Daoy (cell line): ENCODE measurements around the gene DYSF. TPM values are rescaled to one million over a fixed set of nuclear protein-coding genes. Genes with fewer than 3 reads are reported as not detected.

Source experiments
- DNase-seq: peaks from one replicate; pipeline ENCODE4 v3.0.0-alpha.2; 2015; ENCODE audit warnings: low read depth
- total RNA-seq: library from RNA; depleted of rRNA; stranded (reverse); fragments of >200 nt; shearing (Covaris generic); gene quantifications from 2 replicates; pipeline ENCODE4 v1.2.3, GENCODE V29; 2014

The DYSF gene
- total RNA-seq, 1 experiment from 2014 or later = 0.23 TPM

DNA sequence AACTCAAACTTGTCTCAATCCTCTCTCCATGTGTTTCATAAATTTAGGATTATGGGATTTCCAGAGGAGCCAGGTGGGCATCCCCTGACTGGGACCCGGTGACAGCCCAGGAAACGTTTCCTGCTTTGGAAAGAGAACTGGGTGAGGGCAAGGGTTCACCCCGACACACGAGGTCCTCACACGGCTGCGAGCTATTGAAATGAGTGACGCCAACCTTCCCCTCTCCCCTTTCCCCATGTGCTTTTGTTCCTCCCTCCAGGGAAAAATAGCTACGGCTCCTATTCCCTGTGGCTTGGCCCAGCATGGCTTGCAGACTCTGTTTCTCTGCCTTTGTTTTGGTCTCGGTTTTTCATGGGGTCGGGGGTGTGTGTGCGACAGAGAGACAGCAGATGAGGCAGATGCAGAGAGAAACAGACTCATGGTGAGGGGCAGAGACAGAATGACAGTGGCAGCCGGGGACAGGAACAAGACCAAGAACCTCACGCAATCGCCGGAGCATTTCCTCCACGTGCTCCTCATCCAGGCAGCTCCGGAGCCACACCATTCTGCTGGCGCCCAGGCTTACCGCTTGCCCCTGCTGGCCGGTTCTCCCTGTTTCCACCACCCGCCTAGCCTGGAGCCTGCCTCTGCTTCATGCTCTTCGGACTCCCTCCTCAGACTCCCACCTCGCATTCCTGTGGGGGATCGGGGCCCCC lies 238.5 kb downstream of the DYSF start:
- peak; percentile 11 for DNase-seq

DNA sequence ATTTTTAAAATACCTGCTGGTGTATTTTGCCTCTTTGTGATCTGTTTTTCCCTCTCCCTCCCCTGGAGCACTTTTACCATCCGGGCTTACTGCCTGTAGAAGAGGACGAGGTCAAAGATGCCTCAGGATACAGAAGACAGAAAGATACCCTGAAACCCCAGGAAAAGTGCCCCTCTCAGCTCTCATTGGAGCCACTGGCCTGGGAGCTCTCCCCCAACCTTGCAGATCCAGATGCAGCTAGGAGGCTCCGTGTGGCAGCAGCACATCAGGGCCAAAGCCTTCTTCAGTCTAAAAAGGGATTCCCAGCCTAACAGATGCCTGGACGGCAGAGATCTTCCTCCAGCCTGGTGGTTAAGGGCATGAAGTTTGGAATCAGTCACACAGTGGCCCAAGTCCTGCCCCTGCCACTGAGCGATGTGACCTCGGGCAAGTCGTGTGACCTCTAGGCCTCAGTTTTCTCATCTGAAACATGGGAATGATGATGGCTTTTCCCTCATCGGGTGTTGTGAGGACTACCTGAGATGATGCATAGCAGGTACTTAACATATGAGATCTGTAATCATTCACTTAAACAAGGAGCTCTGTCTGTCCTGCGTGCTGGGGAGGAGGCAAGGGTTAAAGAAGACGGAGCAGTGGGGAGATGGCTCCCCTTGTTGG lies 239.4 kb downstream of the DYSF start:
- no peak for DNase-seq

DNA sequence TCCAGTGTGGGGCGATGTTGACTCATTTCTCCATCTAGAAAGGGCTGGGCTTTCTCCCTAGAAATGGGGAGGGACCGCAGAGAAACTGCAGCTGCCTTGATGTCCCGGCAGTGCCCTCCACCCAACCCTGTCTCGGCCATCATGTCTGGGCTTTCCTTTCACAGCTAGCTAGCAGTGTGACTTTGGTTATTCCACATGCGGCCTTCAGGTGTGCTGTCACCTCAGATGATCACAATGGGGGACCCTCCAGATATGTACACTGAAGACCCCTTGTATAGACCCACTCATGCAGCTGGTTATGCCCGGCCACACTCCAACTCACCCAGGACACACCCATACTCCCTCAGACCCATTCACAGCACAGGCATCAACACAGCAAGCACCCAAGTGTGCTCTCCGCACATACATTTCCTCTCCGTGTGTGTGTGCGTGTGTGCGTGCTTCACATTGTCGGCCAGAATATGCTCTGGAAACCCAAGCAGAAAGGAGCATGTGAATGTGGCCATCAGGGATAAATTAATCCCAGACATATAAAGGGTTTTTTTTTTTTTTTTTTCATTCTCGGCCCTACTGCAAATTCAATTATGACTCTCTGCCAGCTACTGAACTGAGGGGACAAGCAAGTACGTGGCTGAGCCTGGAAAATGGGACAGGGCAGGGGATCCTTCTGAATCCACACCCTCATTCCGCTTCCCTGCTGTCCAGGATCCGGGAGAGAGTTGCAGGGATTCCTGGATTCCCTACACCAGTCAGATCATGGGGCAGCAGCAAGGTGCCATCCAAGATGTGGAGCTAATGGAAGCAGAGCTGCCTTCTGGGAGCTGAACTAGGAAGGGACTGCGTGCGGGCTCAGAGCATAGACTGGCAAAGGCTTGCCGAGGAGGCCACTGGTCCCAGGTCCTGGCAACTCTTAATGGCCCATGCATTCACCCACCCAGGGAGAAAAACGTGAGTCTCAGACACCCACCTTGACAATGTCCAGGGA lies 240.2 kb downstream of the DYSF start:
- DNase-seq = no peak

DNA sequence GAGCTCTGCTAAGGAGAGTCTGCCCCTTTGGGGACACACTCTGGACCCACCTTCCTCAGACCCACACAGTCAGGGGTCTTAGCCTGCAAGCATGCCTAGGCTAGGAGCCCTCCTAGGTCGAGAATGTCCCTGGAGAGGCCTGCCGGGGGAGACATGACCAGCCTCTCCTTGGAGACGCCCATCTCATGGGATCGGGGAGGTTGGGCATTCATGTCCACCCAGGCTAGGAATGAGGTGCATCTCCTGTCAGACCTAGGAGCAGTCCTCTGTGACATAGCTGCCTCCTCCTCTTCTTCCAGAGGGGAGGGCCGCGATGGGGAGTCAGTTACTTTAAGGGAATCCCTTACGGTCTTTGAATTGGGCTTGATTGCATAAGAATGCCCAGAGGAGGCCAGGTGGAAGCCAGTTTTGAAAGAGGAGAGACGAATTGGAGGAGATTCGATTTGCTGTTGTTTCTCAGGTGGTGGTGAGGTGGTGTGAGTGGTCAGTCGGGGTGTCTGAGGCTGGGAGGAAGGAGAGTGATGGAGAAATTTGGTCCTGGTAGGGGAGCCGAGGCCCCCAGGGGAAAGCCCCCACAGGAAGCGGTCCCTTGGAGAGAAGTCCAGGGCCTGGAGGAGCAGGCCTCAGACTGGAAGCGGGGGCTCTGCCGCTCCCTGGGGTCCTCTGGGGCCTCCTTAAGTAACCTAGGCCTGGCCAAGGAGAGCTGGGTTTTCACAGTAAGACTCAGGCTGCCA lies 241.3 kb downstream of the DYSF start:
- DNase-seq = no peak

DNA sequence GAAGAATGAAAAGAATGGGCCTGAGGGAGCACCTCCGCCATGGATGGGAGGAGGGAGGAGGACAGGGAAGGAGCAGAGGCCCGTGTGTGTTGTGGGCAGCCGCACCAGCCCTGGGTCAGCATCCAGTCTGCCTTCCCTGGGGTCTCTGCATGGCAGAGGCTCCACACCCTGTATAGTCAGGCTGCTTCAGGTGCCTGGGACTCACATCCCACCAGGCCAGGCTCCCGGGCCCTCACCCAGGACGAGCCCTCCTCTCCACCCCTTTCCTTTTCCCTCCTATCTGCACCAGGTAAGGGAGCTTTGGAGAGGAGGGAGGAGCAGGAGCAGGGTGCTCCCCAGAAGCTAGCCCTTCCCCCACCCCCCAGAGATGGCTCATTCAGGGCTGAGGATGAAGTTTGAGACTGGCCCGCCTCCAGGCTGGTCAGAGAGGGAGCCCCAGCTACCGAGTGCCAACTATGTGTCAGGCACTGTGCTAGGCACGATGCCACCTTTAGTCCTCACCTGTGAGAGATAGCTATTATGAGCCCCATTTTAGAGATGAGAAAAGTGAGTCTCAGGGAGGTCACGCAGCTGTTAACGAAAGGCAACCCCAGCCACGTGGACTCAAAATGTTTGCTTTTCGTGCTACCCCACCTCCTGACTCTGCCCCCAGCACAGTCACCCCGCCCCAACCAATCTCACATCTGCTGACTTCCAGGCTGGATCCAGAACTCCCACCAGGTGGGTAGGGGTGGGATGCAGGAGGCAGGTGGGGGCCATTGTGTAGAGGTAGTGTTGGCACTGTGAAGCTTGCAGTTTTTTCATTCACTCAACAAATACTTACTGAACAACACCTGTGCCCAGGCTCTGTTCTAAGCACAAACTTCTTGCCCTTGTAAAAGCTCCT lies 242.1 kb downstream of the DYSF start:
- no peak for DNase-seq

DNA sequence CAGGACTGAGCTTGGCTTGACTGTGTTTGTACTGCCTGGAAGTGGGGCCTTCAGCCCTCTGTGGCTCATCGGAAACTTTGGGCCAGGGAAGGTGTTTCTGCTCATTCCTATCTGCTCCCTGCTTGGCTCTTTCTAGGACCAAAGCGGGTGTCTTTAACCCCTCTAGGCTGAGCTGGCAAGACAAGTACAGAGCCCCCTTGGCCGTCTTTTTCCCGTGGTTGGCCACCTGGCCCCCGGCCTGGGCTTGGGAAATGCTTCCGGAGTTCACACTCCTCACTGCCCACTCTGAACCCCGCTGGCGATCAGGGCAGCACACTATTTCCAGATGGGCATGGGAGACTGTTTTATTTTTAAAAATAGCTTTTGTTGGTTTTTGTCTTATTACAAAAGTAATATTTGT lies 243.0 kb downstream of the DYSF start:
- DNase-seq = no peak

DNA sequence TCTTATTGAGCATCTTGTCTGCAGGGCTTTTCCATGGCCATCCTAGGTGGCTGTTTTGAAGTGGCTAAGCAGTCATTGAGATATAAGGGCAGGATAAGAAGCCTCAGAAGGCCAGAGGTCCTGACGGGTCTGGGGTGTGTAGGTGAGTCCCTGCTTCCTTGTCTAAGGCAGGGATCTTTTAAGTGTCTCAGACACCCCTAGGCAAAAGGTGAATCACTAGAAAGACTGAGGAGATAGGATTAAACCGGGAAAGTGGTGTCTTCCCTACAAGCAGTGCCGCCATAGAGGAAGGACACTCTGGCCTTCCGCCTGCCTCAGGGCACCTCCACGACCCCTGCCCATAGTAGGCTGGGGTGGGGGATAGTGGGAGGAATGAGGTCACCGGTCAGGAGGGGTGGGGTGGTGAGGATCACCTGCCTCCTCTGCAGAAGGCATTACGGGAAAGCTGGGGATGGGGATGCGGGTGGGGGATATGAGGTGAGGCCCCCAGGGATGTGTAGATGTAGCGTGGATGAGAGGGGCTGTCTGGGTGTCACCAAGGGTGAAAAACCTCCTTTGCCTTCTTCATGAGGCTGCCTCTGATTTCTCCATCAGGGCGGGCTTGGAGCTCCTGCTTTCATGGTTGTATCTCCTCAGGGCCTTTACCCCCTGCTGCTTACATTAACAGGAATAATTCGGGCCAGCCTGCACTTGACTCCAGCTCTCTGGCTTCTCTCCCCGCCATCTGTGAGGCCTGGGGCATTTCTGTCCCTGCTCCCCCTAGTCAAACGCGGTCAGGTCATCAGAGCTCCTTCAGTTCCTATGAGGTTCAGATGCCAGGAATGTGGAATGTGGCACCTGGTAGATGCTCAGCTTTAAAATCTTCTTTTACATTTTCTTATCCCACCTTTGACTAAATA lies 244.0 kb downstream of the DYSF start:
- no peak for DNase-seq

DNA sequence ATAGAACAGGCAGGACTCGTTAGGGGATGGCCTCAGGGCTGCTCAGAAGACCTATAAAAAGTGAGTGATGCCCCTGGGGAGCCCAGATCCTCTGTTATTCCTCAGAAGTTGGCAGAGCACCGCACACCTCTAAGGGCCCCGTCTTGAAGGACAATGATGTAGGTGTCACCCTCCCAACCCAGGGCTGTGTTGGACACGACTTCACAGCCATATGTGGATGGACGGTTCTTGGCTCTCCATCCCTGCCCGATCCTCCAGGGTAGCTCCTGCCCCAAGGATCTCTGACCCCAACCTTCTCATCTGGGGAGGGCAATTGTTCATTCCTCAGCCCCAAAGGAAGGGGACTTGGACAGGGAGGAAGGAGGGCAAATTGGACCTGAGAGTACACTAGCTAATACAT lies 246.1 kb downstream of the DYSF start:
- DNase-seq = no peak

DNA sequence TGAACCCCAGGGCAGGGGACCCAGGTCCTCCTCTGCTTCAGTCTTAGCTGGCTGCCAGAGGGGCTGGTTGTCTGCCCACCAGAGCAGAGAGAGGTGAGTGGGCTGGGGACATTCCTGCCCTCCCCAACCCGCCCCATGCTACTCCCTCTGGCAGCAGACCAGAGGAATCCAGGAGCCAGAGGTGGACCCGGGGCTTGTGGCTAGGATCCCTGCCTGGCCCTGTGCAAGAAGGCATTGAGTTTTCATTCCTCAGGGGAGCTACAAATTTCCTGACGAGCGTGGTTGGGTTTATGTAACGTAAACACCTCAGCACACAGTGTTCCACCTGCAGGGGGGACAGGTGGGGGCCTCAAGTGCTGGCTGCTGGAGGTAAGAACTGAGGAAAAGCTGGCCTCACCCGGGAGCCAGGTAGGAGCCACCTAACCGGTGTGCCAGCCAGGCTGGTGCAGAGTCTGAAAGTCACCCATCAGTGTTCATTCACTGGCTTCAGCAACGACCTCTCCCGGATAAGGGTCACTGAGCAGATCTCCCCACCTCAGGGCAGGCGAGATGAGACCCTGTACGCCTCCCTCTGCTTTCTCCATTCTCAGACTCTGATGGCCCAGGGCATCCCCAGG lies 246.8 kb downstream of the DYSF start:
- no peak for DNase-seq

DNA sequence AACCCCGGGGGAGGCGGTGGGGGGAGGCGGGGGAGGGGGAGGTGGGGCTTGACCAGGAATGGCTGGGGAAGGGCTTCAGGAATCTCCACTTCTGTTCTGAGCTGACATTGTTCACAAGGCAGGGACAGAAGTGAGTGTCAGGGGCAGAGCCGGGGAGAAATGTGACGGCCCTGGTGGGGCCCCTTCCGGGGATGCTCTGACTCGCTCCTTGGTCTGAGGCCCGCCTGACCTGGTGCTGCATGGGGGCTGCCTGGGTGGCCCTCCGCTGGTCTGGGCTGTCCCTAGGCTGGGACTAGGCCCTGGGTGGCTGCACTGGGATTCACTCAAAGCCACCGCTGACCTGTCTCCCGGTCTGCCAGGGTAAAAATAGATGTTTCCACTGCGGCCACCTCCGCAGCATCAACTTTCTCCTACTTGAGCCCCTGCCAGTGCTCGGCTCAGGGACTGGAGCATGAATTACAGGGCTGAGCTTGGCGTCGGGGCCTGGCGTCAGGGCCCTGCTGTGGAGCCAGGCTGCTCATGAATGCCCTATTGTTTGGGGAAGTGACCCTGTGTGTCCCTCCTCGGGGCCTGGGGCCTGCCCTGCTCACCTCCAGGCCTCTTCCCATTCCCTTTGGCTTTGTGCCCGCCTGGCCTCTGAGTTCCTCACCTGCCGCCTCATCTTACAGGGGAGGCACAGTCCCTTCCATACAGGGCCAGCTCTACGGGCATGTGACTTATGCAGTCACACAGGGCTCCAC lies 247.5 kb downstream of the DYSF start:
- DNase-seq = no peak

DNA sequence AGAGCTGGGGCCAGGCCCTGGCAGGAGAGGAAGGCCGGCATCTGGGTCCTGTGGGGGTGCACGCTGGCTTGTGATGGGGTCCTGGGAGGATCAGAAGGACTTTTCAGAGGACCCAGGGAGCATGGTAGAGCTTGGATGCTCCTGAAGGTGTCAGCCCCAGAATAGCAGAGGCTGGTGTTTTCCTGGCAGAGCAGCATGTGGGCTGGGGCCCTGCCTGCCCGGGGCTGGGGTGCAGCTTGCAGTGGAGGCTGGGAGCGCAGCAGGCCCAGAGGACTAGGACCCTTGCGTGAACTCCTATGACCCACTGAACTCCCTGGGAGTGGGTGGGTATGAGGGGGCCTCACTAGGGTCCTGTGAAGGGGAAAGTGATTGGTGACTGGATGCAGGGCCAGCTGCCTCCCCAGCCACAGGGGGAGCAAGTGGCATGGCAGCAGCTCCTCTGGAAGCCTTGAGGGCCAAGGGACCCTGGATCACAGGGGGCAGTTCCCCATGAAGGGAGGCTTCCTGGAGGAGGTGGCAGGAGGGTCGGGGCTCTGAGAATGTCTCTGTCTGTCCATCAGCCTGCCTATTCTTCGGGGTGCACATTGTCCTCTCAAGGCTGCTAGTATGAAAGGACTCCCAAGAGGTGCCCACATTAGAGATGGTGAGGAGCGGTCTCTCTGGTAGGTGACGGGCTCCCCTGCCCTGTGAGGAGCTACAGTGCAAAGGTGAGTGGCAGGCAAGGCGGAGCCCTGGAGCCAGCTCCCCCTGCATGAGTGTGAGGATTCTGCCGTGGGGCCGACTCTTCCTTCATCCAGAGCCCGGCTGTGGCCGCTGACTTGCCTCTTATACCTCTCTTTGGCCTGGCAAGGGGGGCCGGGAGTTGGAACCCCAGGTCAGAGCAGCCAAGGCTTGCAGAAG lies 249.0 kb downstream of the DYSF start:
- DNase-seq = no peak

DNA sequence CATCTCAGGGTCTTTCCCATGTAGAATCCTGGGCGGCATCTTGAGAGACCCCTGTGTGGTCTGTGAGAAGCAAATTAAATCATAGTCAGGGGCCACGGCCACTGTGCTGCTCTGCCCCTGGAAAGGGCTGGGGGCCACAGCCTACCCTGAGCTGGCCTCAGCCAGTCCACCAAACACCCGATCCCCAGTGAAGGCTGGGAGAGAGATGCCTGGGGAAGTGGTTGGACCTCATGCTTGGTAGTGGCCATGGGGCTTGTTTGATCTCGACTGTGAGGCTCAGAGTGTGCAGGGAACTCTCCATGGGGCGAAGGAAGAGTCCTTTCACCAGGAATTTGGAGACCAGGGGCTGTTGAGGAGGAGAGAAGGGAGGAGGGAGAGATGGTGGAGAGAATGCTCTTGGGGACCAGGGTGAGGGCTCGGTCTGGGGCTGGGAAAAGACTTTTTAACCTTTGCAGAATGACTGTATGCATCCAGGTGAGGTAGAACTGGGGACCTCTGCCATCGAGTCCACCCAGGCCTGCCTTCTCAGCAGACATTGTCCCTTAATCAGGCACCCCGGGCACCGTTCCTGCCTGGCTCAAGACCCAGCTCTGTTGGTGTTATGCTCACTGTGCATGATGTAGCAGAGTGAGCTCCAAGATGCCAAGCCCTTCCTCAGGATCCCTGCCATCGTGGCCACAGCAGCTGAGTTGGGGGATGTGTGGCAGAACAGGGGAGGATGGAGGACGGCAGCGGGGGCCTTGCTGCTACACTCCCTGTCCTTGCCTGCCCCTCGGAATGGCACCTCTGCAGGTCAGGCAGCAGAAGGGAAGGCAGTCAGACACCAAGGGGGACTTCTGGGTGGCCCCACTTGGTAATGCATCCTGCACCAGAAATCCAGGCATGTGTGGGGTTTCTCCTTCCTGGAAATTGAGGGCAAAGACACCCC lies 249.9 kb downstream of the DYSF start:
- no peak for DNase-seq

DNA sequence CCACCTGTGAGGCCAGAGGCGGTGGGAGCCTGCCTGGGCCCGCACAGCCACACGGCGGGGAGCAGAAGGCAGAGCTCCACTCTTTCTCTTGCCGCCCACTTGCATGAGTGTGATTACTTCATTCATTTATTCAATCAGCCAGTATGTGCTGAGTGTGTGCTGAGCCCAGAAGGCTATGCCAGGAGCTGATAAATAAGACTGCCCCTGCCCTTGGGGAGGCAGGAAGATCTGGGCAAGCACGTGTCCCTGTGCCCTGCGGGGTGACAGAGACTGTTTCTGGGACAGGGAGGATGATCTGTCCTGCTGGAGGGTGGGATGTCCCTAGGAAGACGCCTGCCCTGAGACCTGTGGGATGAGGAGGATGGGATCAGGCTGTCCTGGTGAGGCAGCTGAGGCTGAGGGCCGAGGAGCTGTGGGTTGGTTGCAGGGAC lies 250.8 kb downstream of the DYSF start:
- no peak for DNase-seq

DNA sequence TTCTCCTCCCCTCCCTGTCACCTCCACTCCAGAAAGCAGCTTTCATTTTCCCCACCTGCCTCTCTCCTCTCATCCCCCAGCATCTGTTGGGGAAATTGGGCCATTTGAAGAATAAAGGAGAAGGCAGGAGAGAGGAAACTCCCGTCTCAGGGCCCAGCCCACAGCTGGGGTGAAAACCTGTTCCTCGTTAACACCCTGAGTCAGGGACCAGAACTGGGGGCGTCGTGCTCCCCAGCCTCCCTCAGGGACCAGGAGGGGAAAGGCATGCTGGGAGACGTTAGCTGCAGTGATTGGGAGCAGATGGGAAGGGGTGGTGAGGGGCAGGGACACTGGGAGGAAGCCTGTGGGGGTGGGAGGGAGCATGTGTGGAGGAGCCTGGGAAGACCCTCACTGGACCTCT lies 251.3 kb downstream of the DYSF start:
- no peak for DNase-seq

DNA sequence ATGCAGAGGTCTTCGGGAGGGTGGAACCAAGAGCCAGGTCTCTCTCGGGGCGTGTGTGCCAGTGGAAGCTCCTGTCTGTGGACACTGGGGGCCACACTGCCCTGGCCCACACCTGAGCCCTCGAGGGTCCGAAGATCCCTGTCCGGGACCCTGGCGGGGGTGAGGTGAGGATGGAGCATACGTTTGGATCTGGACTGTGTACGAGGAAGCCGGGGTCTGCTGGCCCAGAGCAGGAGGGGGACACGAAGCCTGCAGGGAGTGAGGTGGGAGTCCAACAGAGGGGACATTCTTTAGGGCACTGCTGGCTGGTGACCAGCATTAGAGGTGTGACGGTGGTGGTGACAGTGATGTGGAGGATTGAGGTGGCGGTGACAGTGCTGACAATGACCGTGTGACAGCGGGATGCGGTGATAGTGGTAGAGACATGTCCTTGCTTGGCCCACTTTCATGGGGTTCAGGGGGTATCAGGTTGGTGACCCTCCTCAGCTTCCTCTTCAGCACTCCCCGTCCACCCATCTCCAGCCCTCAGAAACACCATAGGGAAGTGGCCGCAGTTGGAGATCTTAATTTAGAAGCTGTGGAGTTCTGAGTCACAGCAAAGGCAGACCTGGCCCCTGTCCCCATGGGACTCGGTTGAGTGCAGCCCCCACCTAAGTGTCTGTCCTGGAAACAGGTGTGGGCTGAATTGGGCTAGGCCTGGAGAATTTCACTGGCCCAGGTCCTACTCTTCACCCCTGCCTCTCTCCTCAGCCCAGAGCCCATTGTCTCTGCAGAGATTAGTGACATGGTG lies 252.0 kb downstream of the DYSF start:
- DNase-seq = no peak

DNA sequence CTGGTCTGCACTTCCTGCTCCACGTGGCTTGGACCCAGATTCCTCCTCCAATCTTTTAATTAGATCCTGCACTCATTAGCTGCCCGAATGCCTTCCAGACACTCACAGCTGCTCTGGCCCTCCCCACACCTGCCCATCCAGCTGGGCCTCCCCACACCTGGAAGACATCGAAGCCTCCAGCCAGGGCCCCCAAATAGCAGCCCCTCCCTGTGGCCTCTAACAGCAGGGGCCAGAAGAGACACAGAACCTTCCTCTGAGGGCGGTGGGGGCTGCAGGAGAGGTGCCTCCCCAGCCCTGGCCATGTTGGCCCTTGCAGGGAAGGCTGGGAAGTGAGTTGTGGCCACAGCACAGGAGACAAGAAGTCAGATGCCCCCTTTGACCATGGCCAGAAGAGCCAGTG lies 252.8 kb downstream of the DYSF start:
- no peak for DNase-seq
